ENCODE results near the gene CASZ1.

- no peak for TF ChIP-seq CTCF (IDR thresholded peaks at IDR 0.05)
- TF ChIP-seq EZH2 (IDR thresholded peaks at IDR 0.05): no peak
- TF ChIP-seq EZH2phosphoT487 (IDR thresholded peaks at IDR 0.05): no peak
These were observed 199.7 kb downstream of the CASZ1 start for GRCh38 chr1:10596780-10597179.

All from neural progenitor cell (in vitro differentiated cells).